HG03460 (cell line): ENCODE data around the gene GPT2.
"Not testable (repeated sequence)": the region's sequence is repeated elsewhere in the genome, so short reads cannot be mapped to it uniquely, and the experiment has no call there.

Experiments
- ATAC-seq: cut with Tn5 transposase; IDR thresholded peaks from one replicate; pipeline ENCODE4 v1.9.1; 2021; ENCODE audit not compliant: unreplicated experiment

The GPT2 gene

DNA sequence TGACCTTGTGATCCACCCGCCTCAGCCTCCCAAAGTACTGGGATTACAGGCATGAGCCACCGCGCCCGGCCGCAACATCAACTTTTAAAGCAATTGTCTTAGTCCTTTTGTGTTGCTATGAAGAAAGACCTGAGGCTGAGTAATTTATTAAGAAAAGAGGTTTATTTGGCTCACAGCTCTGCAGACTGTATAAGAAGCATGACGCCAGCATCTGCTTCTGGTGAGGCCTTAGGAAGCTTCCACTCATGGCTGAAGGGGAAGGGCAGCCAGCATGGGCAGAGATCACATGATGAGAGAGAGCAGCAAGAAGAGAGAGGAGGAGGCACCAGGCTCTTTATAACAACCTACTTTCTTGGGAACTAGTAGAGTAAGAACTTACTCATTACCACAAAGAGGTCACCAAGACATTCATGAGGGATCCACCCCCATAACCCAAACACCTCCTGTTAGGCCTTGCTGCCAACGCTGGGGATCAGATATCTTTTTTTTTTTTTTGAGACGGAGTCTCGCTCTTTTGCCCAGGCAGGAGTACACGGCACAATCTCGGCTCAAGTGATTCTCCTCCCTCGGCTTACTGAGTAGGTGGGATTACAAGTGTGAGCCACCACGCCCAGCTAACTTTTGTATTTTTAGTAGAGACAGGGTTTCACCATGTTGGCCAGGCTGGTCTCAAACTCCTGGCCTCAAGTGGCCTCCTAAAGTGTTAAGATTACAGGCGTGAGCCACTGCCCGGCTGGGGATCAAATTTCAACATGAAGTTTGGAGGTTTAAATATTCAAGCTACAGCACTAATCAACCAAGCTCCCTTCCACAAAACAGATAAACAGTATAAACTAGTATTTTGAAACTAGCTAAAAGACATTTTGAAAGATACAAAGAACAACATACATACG, 21.4 kb upstream of the GPT2 start:
- ATAC-seq: no peak

DNA sequence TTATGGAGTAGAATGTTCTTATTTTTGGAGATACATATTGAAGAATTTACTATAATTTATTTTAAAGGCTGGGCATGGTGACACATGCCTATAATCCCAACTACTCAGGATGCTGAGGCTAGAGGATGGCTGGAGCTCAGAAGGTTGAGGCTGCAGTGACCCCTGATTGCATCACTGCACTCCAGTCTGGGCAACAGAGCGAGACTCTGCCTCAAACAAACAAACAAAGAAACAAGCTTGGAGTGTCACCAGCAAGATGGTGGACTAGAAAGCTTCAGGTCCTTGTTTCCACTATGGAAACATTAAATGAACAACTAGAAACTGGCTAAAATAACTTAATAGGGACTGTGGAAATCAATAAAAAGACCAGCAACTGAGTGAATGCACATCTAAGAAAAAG, 17.9 kb upstream of the GPT2 start:
- ATAC-seq: no peak

DNA sequence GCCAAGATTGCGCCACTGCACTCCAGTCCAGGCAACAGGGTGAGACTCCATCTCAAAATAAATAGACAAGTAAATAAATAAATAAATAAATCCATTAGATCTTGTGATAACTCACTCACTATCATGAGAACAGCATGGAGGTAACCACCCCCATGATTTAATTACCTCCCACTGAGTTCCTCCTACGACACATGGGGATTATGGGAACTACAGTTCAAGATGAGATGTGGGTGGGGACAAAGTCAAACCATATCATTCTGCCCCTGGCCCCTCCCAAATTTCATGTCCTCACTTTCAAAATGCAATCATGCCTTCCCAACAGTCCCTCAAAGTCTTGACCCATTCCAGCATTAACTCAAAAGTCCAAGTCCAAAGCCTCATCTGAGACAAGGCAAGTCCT, 16.7 kb upstream of the GPT2 start:
- ATAC-seq: not testable (repeated sequence)

DNA sequence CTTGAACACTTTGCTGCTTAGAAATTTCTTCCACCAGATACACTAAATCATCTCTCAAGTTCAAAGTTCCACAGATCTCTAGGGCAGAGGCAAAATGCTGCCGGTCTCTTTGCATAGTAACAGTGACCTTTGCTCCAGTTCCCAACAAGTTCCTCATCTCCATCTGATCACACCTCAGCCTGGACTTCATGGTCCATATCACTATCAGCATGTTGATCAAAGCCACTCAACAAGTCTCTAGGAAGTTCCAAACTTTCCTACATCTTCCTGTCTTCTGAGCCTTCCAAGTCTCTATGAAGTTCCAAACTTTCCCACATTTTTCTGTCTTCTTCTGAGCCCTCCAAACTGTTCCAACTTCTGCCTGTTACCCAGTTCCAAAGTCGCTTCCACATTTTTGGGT, 15.3 kb upstream of the GPT2 start:
- ATAC-seq: not testable (repeated sequence)

DNA sequence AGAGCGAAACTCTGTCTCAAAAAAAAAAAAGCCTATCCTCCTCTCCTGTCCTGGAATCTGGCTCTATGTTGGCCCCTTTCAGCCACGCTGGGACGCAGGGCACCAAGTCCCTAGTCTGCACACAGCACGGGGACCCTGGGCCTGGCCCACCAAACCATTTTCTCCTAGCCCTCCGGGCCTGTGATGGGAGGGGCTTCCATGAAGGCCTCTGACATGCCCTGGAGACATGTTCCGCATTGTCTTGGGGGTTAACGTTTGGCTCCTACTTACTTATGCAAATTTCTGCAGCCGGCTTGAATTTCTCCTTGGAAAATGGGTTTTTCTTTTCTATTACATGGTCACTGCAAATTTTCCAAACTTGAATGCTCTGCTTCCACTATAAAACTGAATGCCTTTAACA, 12.6 kb upstream of the GPT2 start:
- ATAC-seq: no peak

DNA sequence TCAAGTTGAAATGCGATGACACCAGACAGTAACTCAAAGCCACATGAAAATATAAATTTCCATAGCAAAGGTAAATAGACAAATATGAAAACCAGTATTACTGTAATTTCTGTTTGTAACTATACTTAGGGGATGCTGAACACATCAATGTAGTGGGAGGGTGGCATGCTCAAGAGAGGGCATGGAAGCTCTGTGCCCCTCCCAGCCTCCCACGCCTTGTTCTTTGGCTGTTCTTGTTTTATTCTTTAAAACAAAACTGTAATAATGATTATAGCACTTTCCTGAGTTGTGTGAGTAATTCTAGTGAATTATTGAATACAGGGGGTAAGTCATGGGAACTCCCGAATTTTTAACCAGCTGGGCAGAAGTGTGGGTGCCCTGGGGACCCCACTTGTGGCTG, 11.0 kb upstream of the GPT2 start:
- ATAC-seq: no peak

DNA sequence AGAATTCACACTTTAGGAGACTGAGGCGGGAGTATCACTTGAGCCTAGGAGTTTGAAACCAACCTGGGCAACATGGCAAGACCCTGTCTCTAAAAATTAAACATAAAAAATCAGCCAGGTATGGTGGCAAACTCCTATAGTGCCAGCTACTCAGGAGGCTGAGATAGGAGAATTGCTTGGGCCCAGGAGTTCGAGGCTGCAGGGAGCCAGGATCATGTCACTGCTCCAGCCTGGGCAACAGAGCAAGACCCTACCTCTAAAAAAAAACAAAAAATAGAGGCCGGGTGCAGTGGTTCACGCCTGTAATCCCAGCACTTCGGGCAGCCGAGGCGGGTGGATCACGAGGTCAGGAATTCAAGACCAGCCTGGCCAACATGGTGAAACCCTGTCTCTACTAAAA, 8.9 kb upstream of the GPT2 start:
- ATAC-seq: no peak

DNA sequence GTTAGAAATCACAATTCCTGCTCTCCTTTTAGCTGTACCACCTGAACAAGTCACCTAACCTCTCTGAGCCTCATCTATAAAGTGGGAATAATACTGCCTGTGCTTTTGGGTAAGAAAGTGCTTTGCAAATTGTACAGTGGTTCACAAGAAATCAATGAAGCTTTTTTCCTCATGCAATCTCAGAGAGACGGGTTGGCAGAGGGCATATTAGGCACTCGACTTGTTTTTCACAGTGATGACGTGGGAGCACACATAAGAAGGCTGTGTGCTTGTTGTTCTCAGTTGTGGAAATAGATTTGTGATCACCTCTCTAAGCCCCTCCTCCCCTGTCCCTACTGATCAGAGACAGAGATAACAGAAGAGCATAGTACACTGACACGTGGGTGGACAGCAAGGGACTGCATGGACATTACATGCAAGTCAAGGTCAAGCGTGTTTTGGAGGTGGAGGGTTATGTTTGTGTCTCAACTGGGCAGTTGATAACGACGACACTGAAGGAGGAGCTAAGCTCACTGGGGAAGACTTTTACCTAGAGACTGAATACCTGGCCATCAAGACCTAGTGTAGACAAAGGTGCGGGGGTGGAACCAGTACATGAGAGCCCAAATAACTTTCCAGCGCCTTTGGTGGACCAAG, 1.7 kb upstream of the GPT2 start:
- ATAC-seq: no peak

DNA sequence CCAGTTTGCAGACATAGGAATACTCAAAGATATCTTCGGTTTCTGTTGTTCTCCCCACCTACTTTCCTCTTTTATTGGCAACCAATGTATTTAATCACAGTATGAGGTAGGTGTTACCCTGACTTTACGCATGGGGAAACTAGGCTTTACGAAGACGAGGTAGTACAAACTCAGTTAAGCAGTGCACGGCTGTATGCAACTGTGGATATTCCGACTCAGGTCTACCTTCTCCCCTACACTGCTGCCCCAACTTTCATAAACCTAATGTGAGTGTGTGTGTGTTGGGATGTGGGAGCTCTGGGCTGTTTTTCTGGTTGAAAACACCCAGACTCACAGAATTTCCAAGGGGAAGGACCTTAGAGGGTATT, 1.2 kb upstream of the GPT2 start:
- ATAC-seq: no peak

DNA sequence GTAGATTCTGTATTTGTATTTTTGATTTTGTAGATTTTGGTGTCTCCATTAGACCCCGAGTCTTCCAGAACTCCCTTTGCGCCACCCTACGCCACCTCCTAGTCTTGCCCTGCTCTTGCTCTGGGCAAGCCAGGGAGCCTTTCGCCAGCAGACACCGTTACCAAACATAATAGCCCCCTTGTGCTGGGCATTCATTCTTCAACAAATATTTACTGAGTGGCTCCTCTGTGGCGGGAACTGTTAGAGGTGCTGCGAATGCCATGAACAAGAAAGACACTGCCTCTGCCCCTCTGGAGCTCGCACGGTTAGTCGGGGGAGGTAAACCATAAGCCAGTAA, 841 bp upstream of the GPT2 start:
- no peak for ATAC-seq

DNA sequence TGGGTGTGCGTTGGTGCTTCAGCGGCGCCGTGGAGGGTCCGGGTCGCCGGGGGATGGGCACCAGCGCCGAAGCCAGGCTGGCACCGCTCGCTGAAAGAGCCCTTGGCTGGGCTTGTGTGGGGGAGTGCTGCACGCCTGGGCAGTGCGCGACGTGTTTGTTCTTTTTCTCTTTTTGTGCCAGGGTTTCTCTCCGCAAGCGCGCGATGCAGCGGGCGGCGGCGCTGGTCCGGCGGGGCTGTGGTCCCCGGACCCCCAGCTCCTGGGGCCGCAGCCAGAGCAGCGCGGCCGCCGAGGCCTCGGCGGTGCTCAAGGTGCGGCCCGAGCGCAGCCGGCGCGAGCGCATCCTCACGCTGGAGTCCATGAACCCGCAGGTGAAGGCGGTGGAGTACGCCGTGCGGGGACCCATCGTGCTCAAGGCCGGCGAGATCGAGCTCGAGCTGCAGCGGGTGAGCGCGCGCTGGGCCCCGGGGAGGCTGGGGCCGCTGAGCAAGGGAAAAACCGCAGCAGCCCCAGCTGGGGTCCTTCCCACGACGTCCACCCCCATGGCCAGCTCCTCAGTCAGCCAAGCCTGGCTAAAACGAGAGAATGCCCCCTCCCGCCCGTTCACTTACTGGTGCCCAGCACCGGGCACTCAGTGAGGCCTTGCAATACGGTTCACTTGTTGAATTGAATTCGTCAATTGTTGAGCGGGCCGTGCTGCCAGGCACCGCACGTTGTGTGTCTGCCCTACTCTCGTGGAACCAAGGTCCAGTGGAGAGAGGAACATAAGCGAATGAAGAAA, 541 bp downstream of the GPT2 start:
- ATAC-seq: no peak

DNA sequence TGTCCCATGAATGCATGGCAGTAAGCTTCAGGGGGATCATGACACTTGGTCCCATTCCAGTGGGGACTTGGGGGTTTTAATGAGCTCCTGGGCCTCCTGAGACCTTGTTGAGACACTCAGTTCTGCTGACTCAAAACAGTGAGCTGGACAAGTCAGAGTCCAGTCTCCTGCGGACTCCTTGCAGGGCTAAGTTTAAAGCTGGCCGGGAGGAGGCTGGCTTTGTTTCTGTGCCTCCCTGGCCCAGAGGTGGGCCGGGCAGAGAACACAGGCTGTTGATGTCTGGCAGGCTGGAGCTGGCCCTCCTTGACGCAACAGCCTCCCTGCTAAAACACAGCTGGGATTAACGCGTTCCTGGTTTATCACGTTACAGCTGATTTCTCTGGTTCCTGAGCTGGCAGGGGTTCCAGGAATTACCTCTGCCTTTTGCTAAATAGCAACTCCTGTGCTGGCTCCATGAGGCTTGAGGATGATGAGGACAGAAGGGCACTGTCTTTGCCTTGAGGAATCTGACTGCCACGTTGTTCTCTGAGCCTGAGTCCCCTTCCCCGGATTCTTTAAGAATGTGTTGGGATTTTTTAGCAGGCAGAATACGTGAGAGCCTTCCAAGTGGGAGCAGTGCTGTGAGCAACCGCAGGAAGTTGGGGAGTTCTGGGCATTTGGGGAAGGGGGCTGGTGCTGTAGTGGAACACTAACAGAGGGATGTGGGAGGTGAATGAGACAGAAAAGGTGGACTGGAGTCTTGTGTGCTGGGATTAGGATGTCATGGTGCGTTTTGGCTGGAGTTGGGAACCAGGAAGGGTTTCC, 2.0 kb downstream of the GPT2 start:
- ATAC-seq: no peak

DNA sequence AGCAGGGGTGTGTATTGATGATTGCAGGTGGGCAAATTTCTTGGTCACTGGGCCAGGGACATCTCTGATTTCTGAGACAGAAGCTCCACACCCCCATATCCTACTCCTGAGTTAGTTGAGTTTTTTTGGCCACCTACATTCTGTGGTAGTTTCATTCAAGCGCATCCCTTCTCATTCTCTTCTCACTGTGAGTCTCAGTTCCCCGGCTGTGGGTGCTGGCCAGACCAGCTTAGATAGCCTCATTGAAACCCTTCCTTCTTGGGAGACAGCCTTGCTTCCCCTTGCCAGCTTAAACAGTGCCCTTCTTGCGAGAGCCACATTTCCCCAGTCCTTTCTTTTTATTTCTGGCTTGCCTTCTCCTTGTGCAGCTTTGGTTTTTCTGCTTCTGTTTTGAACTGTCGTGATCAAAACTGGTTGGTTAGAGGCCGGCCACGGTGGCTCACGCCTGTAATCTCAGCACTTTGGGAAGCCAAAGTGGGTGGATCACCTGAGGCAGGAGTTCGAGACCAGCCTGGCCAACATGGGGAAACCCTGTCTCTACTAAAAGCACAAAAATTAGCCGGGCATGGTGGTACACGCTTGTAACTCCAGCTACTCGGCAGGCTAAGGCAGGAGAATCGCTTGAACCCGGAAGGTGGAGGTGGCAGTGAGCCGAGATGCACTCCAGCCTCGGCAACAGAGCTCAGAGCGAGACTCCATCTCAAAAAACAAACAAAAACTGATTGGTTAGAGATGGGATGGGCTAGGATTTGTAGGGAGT, 2.8 kb downstream of the GPT2 start:
- no peak for ATAC-seq

DNA sequence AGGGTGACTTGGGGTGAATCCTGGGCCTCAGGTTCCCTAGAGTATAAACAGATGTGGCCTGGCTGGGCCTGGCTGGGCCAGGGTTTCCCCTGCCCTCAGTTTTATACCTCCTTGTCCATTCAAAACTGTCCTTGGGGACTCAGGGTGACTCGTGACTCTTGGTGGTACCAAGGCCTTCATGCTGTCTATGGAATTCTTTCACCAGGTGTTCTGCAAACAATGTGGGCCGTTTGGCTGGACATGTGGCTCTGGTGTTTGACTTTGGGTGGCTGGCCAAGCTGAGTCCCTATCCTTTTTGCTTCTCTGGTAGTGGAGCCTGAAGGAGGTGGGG, 3.3 kb downstream of the GPT2 start:
- no peak for ATAC-seq

DNA sequence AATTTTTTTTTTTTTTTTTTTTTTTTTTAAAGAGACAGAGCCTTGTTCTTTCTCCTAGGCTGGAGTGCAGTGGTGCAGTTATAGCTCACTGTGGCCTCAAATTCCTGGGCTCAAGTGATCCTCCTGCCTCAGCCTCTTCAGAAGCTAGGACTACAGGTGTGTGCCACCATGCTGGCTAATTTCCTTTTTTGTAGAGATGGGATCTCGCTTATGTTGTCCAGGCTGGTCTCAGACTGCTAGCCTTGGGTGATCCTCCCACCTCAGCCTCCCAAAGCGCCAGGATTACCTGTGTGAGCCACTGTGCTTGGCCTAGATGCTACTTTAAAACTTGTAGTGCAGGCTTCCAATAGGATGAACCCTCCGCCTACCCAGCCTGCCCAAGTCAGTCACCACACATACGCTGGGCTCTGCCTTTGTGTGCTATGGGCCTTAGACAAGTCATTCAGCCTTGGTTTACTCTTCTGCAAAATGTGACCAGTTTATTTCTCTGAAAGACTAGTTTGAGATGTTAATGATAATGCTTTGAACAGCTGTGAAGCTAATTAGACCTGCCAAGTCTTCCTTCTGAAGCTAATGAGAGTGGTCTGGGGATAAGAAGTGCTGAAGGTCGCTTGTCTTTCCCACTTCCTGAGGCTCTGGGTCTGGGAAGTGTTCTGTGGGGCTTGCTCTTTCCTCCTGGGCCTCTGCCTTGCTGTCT, 5.2 kb downstream of the GPT2 start:
- ATAC-seq: no peak

DNA sequence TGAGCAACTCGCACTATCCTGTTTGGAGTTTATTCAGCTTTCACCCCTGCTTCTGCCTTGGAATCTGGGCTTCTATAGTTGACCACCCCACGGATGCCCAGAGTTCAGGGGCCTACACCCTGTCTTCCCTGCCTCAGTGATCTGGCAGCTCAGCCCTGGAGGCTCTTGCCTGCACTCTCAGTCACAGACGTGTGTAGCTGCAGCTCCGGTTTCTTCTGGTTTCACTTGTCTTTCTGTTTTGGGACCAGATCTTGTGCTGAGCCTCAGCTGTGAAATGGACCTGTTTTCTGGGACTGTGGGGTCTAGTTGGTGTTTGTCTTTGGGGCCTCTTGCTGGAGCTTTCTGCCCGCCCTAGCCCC, 5.8 kb downstream of the GPT2 start:
- no peak for ATAC-seq

DNA sequence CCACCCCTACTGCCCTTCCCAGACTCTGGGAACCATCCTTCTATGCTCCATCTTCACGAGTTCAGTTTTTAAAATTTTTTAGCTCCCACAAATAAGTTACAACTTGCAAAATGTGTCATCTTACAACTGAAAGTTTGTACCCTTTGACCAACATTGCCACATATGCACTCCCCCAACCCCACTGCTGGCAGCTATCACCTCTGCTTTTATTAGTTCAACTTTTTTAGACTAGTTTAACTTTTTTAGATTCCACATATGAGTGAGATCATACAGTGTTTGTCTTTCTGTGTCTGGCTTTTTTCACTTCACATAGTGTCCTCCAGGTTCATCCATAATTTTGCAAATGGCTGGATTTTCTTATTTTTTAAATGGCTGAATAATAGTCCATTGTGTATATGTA, 7.7 kb downstream of the GPT2 start:
- ATAC-seq: no peak

DNA sequence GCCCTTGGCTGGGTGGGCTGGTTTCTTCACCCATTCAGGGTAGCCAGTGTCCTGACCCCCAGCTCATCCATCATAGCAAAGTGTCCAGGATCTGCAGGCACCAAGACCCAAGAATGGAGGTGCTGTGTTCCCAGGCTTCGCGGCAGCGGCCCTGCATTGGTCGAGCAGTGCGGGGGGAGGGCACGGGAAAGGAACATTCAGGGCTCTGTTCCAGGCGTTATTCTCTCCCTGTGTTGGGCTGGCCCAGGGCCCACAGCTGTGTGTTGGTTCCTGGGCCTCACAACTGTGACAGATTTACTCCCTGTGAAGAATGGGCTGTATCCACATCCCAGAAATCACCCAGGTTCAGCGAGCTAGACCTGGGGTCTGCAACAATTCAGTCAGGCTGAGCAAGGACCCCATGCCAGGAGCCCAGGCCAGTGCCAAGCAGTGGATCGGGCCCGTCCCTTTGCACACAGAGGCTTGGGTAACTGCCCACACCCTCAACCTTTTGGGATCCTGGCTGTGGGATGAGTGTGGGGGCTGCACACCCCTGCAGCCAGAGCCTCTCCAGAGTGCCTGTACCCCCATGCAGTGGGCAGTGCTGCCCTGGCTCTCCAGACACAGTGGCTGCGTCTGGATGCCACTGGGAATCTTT, 10.0 kb downstream of the GPT2 start:
- no peak for ATAC-seq

DNA sequence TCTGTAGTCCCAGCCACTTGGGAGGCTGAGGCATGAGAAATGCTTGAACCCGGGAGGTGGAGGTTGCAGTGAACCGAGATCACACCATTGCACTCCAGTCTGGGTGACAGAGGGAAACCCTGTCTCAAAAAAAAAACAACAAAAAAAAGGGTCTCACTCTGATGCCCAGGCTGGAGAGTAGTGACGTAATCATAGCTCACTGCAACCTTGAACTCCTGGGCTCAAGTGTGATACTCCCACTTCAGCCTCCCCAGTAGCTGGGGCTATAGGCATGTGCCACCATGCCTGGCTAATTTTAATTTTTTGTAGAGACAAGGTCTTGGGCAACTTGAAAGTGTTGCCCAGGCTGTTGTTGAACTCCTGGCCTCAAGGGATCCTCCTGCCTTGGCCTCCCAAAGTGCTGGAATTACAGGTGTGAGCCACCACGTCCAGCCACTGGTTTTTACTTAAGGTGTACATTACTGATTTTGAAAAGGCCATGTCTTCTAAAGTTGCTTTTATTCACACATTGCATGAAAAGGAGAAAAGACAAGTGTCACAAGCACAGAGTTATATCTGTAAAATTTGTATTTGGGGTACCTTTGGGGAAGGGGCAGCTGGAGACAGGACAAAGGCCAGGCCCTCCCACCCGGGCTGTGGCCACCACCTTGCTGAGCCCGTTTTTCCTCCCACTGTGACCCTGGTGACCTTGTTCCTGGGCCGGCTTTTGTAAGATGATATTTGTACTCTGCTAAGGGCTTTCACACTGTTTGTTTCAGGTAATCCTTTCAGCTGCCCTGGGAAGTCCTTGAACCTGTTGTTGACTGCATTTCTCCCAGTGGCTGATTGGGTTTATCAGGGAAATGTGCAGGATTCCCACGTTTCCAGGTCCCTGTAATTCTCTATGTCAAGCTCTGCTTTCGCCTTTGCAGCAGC, 11.5 kb downstream of the GPT2 start:
- no peak for ATAC-seq
